ENCODE results near the gene GHITM.

- TF ChIP-seq, protein P1, sequence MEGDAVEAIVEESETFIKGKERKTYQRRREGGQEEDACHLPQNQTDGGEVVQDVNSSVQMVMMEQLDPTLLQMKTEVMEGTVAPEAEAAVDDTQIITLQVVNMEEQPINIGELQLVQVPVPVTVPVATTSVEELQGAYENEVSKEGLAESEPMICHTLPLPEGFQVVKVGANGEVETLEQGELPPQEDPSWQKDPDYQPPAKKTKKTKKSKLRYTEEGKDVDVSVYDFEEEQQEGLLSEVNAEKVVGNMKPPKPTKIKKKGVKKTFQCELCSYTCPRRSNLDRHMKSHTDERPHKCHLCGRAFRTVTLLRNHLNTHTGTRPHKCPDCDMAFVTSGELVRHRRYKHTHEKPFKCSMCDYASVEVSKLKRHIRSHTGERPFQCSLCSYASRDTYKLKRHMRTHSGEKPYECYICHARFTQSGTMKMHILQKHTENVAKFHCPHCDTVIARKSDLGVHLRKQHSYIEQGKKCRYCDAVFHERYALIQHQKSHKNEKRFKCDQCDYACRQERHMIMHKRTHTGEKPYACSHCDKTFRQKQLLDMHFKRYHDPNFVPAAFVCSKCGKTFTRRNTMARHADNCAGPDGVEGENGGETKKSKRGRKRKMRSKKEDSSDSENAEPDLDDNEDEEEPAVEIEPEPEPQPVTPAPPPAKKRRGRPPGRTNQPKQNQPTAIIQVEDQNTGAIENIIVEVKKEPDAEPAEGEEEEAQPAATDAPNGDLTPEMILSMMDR (IDR thresholded peaks at IDR 0.05; ENCODE audit: low read depth, low read length, poor library complexity, severe bottlenecking), result no peak
- TF ChIP-seq EZH2phosphoT487 (IDR thresholded peaks at IDR 0.05; ENCODE audit: borderline replicate concordance, low read length), result no peak
Observed at GRCh38 chr10:84196083-84196482, 56.8 kb downstream of the GHITM start.
